Measurements from ENCODE around the gene DMTF1. TPM values are rescaled to one million over a fixed set of nuclear protein-coding genes. Genes with fewer than 3 reads are reported as not detected.

Gene DMTF1
- total and polyA plus RNA-seq, 9 of the 15 experiments (the other 6 are each of a cell fraction or from before 2014, with no cell fraction given), result 25.7 to 208 (median 74.7) TPM

DNA sequence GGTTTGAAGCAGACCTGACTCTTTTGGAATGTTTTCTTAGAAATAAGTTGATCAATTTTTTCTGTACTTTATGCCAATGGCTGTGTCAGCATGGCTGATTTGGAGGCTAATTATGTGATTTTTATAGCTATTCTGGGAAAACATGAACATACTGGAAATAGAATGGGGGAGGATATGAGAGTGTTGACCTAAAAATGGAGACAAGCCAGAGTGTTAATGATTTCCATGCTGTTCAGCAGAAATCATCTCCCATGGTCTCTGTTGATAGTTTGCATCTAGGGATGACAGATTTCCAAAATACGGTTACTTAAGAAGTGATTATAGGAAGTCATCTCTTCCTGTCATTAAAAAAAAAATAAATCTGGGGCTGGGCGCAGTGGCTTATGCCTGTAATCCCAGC is 32.7 kb upstream of the DMTF1 start (continued):
- no peak for TF ChIP-seq RBM34 (IDR thresholded peaks at IDR 0.05; ENCODE audit: borderline replicate concordance, insufficient read depth, low read length)
- no peak for TF ChIP-seq CREB1 (IDR thresholded peaks at IDR 0.05)
- TF ChIP-seq CREB1 (CRISPR knock-in tag; IDR thresholded peaks at IDR 0.05), result no peak
- no peak for TF ChIP-seq NR3C1 (CRISPR knock-in tag; IDR thresholded peaks at IDR 0.05)
- no peak for TF ChIP-seq ZSCAN32 (CRISPR knock-in tag; IDR thresholded peaks at IDR 0.05)
- TF ChIP-seq ZNF316 (IDR thresholded peaks at IDR 0.05), result no peak
- TF ChIP-seq FUS (optimal IDR thresholded peaks at IDR 0.05; ENCODE audit: low read depth, low read length), result no peak
- TF ChIP-seq, protein P1, sequence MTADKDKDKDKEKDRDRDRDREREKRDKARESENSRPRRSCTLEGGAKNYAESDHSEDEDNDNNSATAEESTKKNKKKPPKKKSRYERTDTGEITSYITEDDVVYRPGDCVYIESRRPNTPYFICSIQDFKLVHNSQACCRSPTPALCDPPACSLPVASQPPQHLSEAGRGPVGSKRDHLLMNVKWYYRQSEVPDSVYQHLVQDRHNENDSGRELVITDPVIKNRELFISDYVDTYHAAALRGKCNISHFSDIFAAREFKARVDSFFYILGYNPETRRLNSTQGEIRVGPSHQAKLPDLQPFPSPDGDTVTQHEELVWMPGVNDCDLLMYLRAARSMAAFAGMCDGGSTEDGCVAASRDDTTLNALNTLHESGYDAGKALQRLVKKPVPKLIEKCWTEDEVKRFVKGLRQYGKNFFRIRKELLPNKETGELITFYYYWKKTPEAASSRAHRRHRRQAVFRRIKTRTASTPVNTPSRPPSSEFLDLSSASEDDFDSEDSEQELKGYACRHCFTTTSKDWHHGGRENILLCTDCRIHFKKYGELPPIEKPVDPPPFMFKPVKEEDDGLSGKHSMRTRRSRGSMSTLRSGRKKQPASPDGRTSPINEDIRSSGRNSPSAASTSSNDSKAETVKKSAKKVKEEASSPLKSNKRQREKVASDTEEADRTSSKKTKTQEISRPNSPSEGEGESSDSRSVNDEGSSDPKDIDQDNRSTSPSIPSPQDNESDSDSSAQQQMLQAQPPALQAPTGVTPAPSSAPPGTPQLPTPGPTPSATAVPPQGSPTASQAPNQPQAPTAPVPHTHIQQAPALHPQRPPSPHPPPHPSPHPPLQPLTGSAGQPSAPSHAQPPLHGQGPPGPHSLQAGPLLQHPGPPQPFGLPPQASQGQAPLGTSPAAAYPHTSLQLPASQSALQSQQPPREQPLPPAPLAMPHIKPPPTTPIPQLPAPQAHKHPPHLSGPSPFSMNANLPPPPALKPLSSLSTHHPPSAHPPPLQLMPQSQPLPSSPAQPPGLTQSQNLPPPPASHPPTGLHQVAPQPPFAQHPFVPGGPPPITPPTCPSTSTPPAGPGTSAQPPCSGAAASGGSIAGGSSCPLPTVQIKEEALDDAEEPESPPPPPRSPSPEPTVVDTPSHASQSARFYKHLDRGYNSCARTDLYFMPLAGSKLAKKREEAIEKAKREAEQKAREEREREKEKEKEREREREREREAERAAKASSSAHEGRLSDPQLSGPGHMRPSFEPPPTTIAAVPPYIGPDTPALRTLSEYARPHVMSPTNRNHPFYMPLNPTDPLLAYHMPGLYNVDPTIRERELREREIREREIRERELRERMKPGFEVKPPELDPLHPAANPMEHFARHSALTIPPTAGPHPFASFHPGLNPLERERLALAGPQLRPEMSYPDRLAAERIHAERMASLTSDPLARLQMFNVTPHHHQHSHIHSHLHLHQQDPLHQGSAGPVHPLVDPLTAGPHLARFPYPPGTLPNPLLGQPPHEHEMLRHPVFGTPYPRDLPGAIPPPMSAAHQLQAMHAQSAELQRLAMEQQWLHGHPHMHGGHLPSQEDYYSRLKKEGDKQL (CRISPR knock-in tag; IDR thresholded peaks at IDR 0.05; ENCODE audit: borderline replicate concordance), result no peak
- TF ChIP-seq CBX2 (IDR thresholded peaks at IDR 0.05; ENCODE audit: insufficient read depth, low read length, poor library complexity, severe bottlenecking), result no peak

Measured in K562 (cell line).